GM12891 (cell line): Measurements from ENCODE around the gene FMNL3.

Source experiments
- DNase-seq: peaks from one replicate; pipeline ENCODE4 v3.0.0; 2011; ENCODE audit warnings: low spot score; ENCODE audit not compliant: insufficient read length
- FAIRE-seq: peaks from 2 replicates; lab custom pipeline; 2011; peaks lifted over from hg19 to GRCh38; lab: Jason Lieb, UNC
- PAX5 ChIP-seq: IDR thresholded peaks from 2 replicates; pipeline ENCODE4 v1.6.1; 2011; ENCODE audit warnings: low read length, moderate library complexity, mild to moderate bottlenecking; ENCODE audit not compliant: insufficient read depth, severe bottlenecking
- POLR2A ChIP-seq: IDR thresholded peaks from 2 replicates; pipeline ENCODE4 v1.6.1; 2011; ENCODE audit warnings: low read depth, low read length, control low read depth
- POLR2AphosphoS5 ChIP-seq: IDR thresholded peaks from 2 replicates; pipeline ENCODE4 v1.6.1; 2011; ENCODE audit warnings: low read depth, low read length, control low read depth
- POU2F2 ChIP-seq: IDR thresholded peaks from 2 replicates; pipeline ENCODE4 v1.6.1; 2011; ENCODE audit warnings: low read depth, mild to moderate bottlenecking, control low read depth, low read length, moderate library complexity
- SPI1 ChIP-seq: IDR thresholded peaks from 2 replicates; pipeline ENCODE4 v1.6.1; 2011; ENCODE audit warnings: low read depth, low read length, control low read depth
- TAF1 ChIP-seq: IDR thresholded peaks from 2 replicates; pipeline ENCODE4 v1.6.1; 2011; ENCODE audit warnings: low read depth, low read length, control low read depth

Gene FMNL3

GRCh38 chr12:49680075-49680474, 27.1 kb downstream of the FMNL3 start:
- no peak for FAIRE-seq
- DNase-seq: no peak
- TF ChIP-seq POLR2AphosphoS5 (no peak), PAX5 (no peak), TAF1 (no peak), POU2F2 (no peak), POLR2A (no peak), SPI1 (no peak)

- DNase-seq: no peak
- TF ChIP-seq POU2F2: no peak
- TF ChIP-seq POLR2A: no peak
- no peak for TF ChIP-seq TAF1
- no peak for TF ChIP-seq SPI1
- no peak for TF ChIP-seq POLR2AphosphoS5
- TF ChIP-seq PAX5: no peak
- FAIRE-seq: no peak
Observed at GRCh38 chr12:49678711-49679110, 28.5 kb downstream of the FMNL3 start.

GRCh38 chr12:49675137-49675536, 32.1 kb downstream of the FMNL3 start:
- FAIRE-seq: no peak
- TF ChIP-seq POU2F2 (no peak), POLR2AphosphoS5 (no peak), PAX5 (no peak), POLR2A (no peak), TAF1 (no peak), SPI1 (no peak)
- DNase-seq: no peak

- no peak for TF ChIP-seq POLR2A
- no peak for TF ChIP-seq TAF1
- no peak for TF ChIP-seq PAX5
- TF ChIP-seq POLR2AphosphoS5: no peak
- no peak for TF ChIP-seq SPI1
Observed at GRCh38 chr12:49674318-49674981, 32.8 kb downstream of the FMNL3 start.

GRCh38 chr12:49673446-49674317, 33.5 kb downstream of the FMNL3 start:
- no peak for FAIRE-seq
- TF ChIP-seq POLR2AphosphoS5: no peak
- TF ChIP-seq POLR2A: no peak
- TF ChIP-seq POU2F2: no peak
- no peak for TF ChIP-seq PAX5
- TF ChIP-seq SPI1: no peak
- TF ChIP-seq TAF1: no peak
- no peak for DNase-seq

More at GRCh38 chr12:49674318-49674981, 32.8 kb downstream of the FMNL3 start:
- DNase-seq: no peak
- FAIRE-seq: no peak

GRCh38 chr12:49672301-49673217, 34.6 kb downstream of the FMNL3 start:
- DNase-seq: no peak

GRCh38 chr12:49671031-49671765, 36.0 kb downstream of the FMNL3 start:
- FAIRE-seq (peak; percentile 76), DNase-seq (no peak)
- TF ChIP-seq SPI1 (peak; percentile 69), PAX5 (no peak)

More at GRCh38 chr12:49672301-49673217, 34.6 kb downstream of the FMNL3 start:
- FAIRE-seq: no peak
- TF ChIP-seq POLR2A: no peak
- TF ChIP-seq TAF1: no peak
- TF ChIP-seq POU2F2: no peak
- 0 out of 2 replicates have a peak, but pooled peaks have one; percentile 9 for TF ChIP-seq SPI1
- TF ChIP-seq PAX5: no peak
- no peak for TF ChIP-seq POLR2AphosphoS5

GRCh38 chr12:49669796-49670195, 37.4 kb downstream of the FMNL3 start:
- FAIRE-seq (no peak), DNase-seq (no peak)
- no peak for TF ChIP-seq POLR2A
- no peak for TF ChIP-seq PAX5
- TF ChIP-seq SPI1: no peak
- TF ChIP-seq TAF1: no peak
- no peak for TF ChIP-seq POLR2AphosphoS5
- no peak for TF ChIP-seq POU2F2
